H9 (cell line): ENCODE results near the gene AP4S1. TPM values are rescaled to one million over a fixed set of nuclear protein-coding genes. Genes with fewer than 3 reads are reported as not detected.

ENCODE experiments used
- DNase-seq: peaks from one replicate; pipeline ENCODE4 v3.0.0-alpha.2; 2017
- H2AFZ ChIP-seq: one replicate; pipeline ENCODE4 v1.6.1; 2013; ENCODE audit warnings: mild to moderate bottlenecking, low read length, control low read depth, moderate library complexity
- H2AK5ac ChIP-seq: 2 replicates; pipeline ENCODE4 v1.6.1; 2013; ENCODE audit warnings: low read length, control low read depth, mixed read lengths; ENCODE audit not compliant: insufficient read length
- H2BK120ac ChIP-seq: one replicate; pipeline ENCODE4 v1.6.1; 2013; ENCODE audit warnings: low read depth, mild to moderate bottlenecking, low read length, control low read depth, inconsistent platforms; ENCODE audit not compliant: poor library complexity, severe bottlenecking
- H2BK12ac ChIP-seq: 2 replicates; pipeline ENCODE4 v1.6.1; 2013; ENCODE audit warnings: low read length, control low read depth, mixed read lengths, low read depth; ENCODE audit not compliant: insufficient read length
- H2BK15ac ChIP-seq: 2 replicates; pipeline ENCODE4 v1.6.1; 2013; ENCODE audit warnings: low read depth, low read length, control low read depth
- H2BK20ac ChIP-seq: one replicate; pipeline ENCODE4 v1.6.1; 2013; ENCODE audit warnings: low read depth, mild to moderate bottlenecking, low read length, control low read depth, inconsistent platforms; ENCODE audit not compliant: poor library complexity, severe bottlenecking
- H2BK5ac ChIP-seq: 2 replicates; pipeline ENCODE4 v1.6.1; 2013; ENCODE audit warnings: low read length, control low read depth, mixed read lengths; ENCODE audit not compliant: insufficient read length
- H3K14ac ChIP-seq: 2 replicates; pipeline ENCODE4 v1.6.1; 2013; ENCODE audit warnings: low read length, control low read depth; ENCODE audit not compliant: insufficient read depth
- H3K18ac ChIP-seq: 2 replicates; pipeline ENCODE4 v1.6.1; 2013; ENCODE audit warnings: low read depth, mild to moderate bottlenecking, mixed read lengths, low read length, control low read depth; ENCODE audit not compliant: insufficient read length
- H3K23ac ChIP-seq: 2 replicates; pipeline ENCODE4 v1.6.1; 2013; ENCODE audit warnings: low read length, control low read depth, mixed read lengths, low read depth; ENCODE audit not compliant: insufficient read length
- H3K23me2 ChIP-seq: 2 replicates; pipeline ENCODE4 v1.6.1; 2013; ENCODE audit warnings: low read depth, mild to moderate bottlenecking, mixed read lengths, low read length, control low read depth; ENCODE audit not compliant: insufficient read length, poor library complexity, severe bottlenecking
- H3K27ac ChIP-seq: 2 replicates; pipeline ENCODE4 v1.5.1; 2013; ENCODE audit warnings: low read length, control low read depth, mixed read lengths, low read depth; ENCODE audit not compliant: insufficient read length
- H3K27me3 ChIP-seq: 2 replicates; pipeline ENCODE4 v1.6.1; 2013; ENCODE audit warnings: low read length, control low read depth, inconsistent platforms; ENCODE audit not compliant: insufficient read depth
- H3K4ac ChIP-seq: 2 replicates; pipeline ENCODE4 v1.6.1; 2013; ENCODE audit warnings: low read depth, mild to moderate bottlenecking, control low read depth, inconsistent platforms, low read length, moderate library complexity
- H3K4me1 ChIP-seq: 2 replicates; pipeline ENCODE4 v1.6.1; 2013; ENCODE audit warnings: low read length, control low read depth, inconsistent platforms; ENCODE audit not compliant: insufficient read depth
- H3K4me2 ChIP-seq: 2 replicates; pipeline ENCODE4 v1.6.1; 2013; ENCODE audit warnings: low read length, control low read depth, mixed read lengths; ENCODE audit not compliant: insufficient read length, insufficient read depth
- H3K56ac ChIP-seq: 2 replicates; pipeline ENCODE4 v1.6.1; 2013; ENCODE audit warnings: low read depth, mild to moderate bottlenecking, mixed read lengths, low read length, control low read depth; ENCODE audit not compliant: insufficient read length
- H3K79me1 ChIP-seq: 2 replicates; pipeline ENCODE4 v1.6.1; 2013; ENCODE audit warnings: low read depth, mild to moderate bottlenecking, moderate library complexity, low read length, control low read depth, inconsistent platforms; ENCODE audit not compliant: insufficient read depth, poor library complexity, severe bottlenecking
- H3K79me2 ChIP-seq: 2 replicates; pipeline ENCODE4 v1.6.1; 2013; ENCODE audit warnings: low read length, control low read depth, inconsistent platforms; ENCODE audit not compliant: insufficient read depth
- H3K9ac ChIP-seq: 2 replicates; pipeline ENCODE4 v1.6.1; 2013; ENCODE audit warnings: low read length, control low read depth, mixed read lengths; ENCODE audit not compliant: insufficient read length; ENCODE audit errors: extremely low read depth
- H3K9me3 ChIP-seq: one replicate; pipeline ENCODE4 v1.6.1; 2013; ENCODE audit warnings: low read depth, low read length, inconsistent platforms; ENCODE audit not compliant: control insufficient read depth
- H3T11ph ChIP-seq: one replicate; pipeline ENCODE4 v1.6.1; 2013; ENCODE audit warnings: mild to moderate bottlenecking, low read length, control low read depth, inconsistent platforms
- H4K20me1 ChIP-seq: one replicate; pipeline ENCODE4 v1.6.1; 2013; ENCODE audit not compliant: control insufficient read depth, insufficient read length, insufficient read depth
- H4K5ac ChIP-seq: 2 replicates; pipeline ENCODE4 v1.6.1; 2013; ENCODE audit warnings: low read depth, mild to moderate bottlenecking, mixed read lengths, low read length, control low read depth; ENCODE audit not compliant: insufficient read length
- H4K8ac ChIP-seq: replicated peaks from 2 replicates; pipeline ENCODE4 v1.6.1; 2013; ENCODE audit warnings: low read length, control low read depth, mixed read lengths, low read depth; ENCODE audit not compliant: insufficient read length
- H4K91ac ChIP-seq: 2 replicates; pipeline ENCODE4 v1.6.1; 2013; ENCODE audit warnings: low read depth, mild to moderate bottlenecking, moderate library complexity, mixed read lengths, low read length, control low read depth; ENCODE audit not compliant: insufficient read length
- H3K27ac Mint-ChIP-seq, 3 experiments: 2 replicates in 2 of 3; 3 replicates in 1 of 3; pipeline ENCODE4 v1.8.0; 2020 to 2021; ENCODE audit warnings: mixed read lengths in 3 of 3, mild to moderate bottlenecking in 1 of 3, moderate library complexity in 1 of 3
- H3K27me3 Mint-ChIP-seq: 2 replicates; pipeline ENCODE4 v1.8.0; 2021; ENCODE audit warnings: low read depth, mild to moderate bottlenecking, moderate library complexity, mixed read lengths
- H3K36me3 Mint-ChIP-seq, 3 experiments: 2 replicates in 2 of 3; 3 replicates in 1 of 3; pipeline ENCODE4 v1.8.0; 2020 to 2021; ENCODE audit warnings: low read depth in 3 of 3, mixed read lengths in 3 of 3; ENCODE audit not compliant: insufficient read depth in 1 of 3
- H3K4me1 Mint-ChIP-seq, 2 experiments: 2 replicates each; pipeline ENCODE4 v1.8.0; 2020; ENCODE audit warnings: mixed read lengths in 2 of 2
- H3K4me3 Mint-ChIP-seq, 2 experiments: 2 replicates in 1 of 2; 3 replicates in 1 of 2; pipeline ENCODE4 v1.8.0; 2020 to 2021; ENCODE audit warnings: mild to moderate bottlenecking in 2 of 2, mixed read lengths in 2 of 2, moderate library complexity in 1 of 2
- H3K9me3 Mint-ChIP-seq, 2 experiments: 2 replicates in 1 of 2; 3 replicates in 1 of 2; pipeline ENCODE4 v1.8.0; 2020; ENCODE audit warnings: mild to moderate bottlenecking in 2 of 2, mixed read lengths in 2 of 2, moderate library complexity in 1 of 2
- WGBS: extraction: QIAGEN DNeasy Blood & Tissue Kit; methylation state at CpG from one replicate; pipeline ENCODE4 v1.1.7; 2013; ENCODE audit warnings: missing lambda C conversion rate, low lambda C conversion rate, mixed read lengths; ENCODE audit not compliant: insufficient read length; ENCODE audit errors: extremely low coverage; 5-methylcytosine and 5-hydroxymethylcytosine counted together
- total RNA-seq: library from RNA; stranded (reverse); gene quantifications from 2 replicates; pipeline ENCODE4 v1.2.1, GENCODE V29; 2021
- TF ChIP-seq, protein P1 (sequence below): fragments of 200-600 bp; sonication (generic); conservative IDR thresholded peaks from 3 replicates; pipeline ENCODE4 v1.8.0; 2021; ENCODE audit warnings: antibody characterized with exemption, mild to moderate bottlenecking

AP4S1 gene
- total RNA-seq, 1 experiment from 2014 or later = 13.7 TPM

- Histone ChIP-seq H2BK20ac (no peak overlapping the region), H4K20me1 (no peaks in the 10 kb centered on the region), H3K79me1 (no peaks in the 10 kb centered on the region), H4K5ac (no peak overlapping the region), H3T11ph (no peak overlapping the region), H2BK12ac (no peak overlapping the region), H2BK5ac (no peak overlapping the region), H2AK5ac (no peak overlapping the region), H3K27ac (no peak overlapping the region), H3K27me3 (no peaks in the 10 kb centered on the region), H3K56ac (no peak overlapping the region), H3K4me1 (no peaks in the 10 kb centered on the region), H4K91ac (no peak overlapping the region), H3K23ac (no peak overlapping the region), H3K4me2 (no peak overlapping the region), H3K79me2 (no peaks in the 10 kb centered on the region), H3K9ac (no peak overlapping the region), H3K4ac (no peak overlapping the region), H3K18ac (no peak overlapping the region), H4K8ac (no peak overlapping the region), H3K9me3 (no peaks in the 10 kb centered on the region), H2AFZ (no peak overlapping the region), H3K14ac (no peak overlapping the region), H2BK120ac (no peak overlapping the region), H2BK15ac (no peak overlapping the region), H3K23me2 (no peaks in the 10 kb centered on the region)
- H3K27me3 Mint-ChIP-seq = no peaks in the 10 kb centered on the region
- peak overlapping the region in 1 of 3 experiments; percentile 52; a peak in 1 of 7 replicates for H3K27ac Mint-ChIP-seq
- H3K4me3 Mint-ChIP-seq = no peak overlapping the region
- no peaks in the 10 kb centered on the region for H3K9me3 Mint-ChIP-seq
- H3K36me3 Mint-ChIP-seq = peaks cover 10 to 43% (median 35%) of the 10 kb centered on the region in 3 experiments; a peak in 6 of 7 replicates
- TF ChIP-seq, protein P1, sequence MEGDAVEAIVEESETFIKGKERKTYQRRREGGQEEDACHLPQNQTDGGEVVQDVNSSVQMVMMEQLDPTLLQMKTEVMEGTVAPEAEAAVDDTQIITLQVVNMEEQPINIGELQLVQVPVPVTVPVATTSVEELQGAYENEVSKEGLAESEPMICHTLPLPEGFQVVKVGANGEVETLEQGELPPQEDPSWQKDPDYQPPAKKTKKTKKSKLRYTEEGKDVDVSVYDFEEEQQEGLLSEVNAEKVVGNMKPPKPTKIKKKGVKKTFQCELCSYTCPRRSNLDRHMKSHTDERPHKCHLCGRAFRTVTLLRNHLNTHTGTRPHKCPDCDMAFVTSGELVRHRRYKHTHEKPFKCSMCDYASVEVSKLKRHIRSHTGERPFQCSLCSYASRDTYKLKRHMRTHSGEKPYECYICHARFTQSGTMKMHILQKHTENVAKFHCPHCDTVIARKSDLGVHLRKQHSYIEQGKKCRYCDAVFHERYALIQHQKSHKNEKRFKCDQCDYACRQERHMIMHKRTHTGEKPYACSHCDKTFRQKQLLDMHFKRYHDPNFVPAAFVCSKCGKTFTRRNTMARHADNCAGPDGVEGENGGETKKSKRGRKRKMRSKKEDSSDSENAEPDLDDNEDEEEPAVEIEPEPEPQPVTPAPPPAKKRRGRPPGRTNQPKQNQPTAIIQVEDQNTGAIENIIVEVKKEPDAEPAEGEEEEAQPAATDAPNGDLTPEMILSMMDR = no peak
- DNase-seq = no peak
- no CpG with 5 or more reads among the region's 1 CpG for WGBS
- H3K4me1 Mint-ChIP-seq = no peaks in the 10 kb centered on the region
Observed at GRCh38 chr14:31097081-31097480, 71.6 kb downstream of the AP4S1 start.
